Fibroblast of the aortic adventitia (primary cell): Measurements from ENCODE around the gene CWF19L2. TPM values are rescaled to one million over a fixed set of nuclear protein-coding genes. Genes with fewer than 3 reads are reported as not detected.

Source experiments
- DNase-seq: peaks from one replicate; pipeline ENCODE4 v3.0.0-alpha.2; 2010; ENCODE audit warnings: low read depth
- H3K4me3 ChIP-seq: 2 replicates; pipeline ENCODE4 v1.5.1; 2011; ENCODE audit warnings: low read depth, mild to moderate bottlenecking, control low read depth, low read length, moderate library complexity
- CTCF ChIP-seq: IDR thresholded peaks from 2 replicates; pipeline ENCODE4 v1.5.1; 2011; ENCODE audit warnings: mild to moderate bottlenecking, low read length, control low read depth, inconsistent platforms; ENCODE audit not compliant: insufficient read depth
- total RNA-seq: library from RNA; depleted of rRNA; stranded (reverse); fragments of >200 nt; gene quantifications from 2 replicates; pipeline ENCODE4 v1.2.3, GENCODE V29; 2012; ENCODE audit warnings: low replicate concordance

CWF19L2 gene
- total RNA-seq, 1 donor: 15.1 TPM

- no peak overlapping the region for H3K4me3 ChIP-seq
- no peak for DNase-seq
- no peak for TF ChIP-seq CTCF
These were observed 85.2 kb downstream of the CWF19L2 start for GRCh38 chr11:107372439-107372838.

GRCh38 chr11:107370390-107370789 is 87.2 kb downstream of the CWF19L2 start:
- no peak for TF ChIP-seq CTCF
- peak; percentile 48 for DNase-seq
- H3K4me3 ChIP-seq: no peak overlapping the region

- no peak for DNase-seq
- no peak for TF ChIP-seq CTCF
These were observed 97.9 kb downstream of the CWF19L2 start for GRCh38 chr11:107359701-107360100.

GRCh38 chr11:107357877-107358276 is 99.7 kb downstream of the CWF19L2 start:
- no peak for DNase-seq
- no peak overlapping the region for H3K4me3 ChIP-seq
- TF ChIP-seq CTCF: no peak

More at GRCh38 chr11:107359701-107360100, 97.9 kb downstream of the CWF19L2 start:
- H3K4me3 ChIP-seq: no peak overlapping the region

- no peak for TF ChIP-seq CTCF
- no peak for DNase-seq
- no peak overlapping the region for H3K4me3 ChIP-seq
These were observed 102.8 kb downstream of the CWF19L2 start for GRCh38 chr11:107354780-107355179.

GRCh38 chr11:107337917-107338316 is 119.7 kb downstream of the CWF19L2 start:
- no peak for TF ChIP-seq CTCF
- DNase-seq: no peak
- H3K4me3 ChIP-seq: no peak overlapping the region

- DNase-seq: no peak
- no peak for TF ChIP-seq CTCF
- H3K4me3 ChIP-seq: no peak overlapping the region
These were observed 125.9 kb downstream of the CWF19L2 start for GRCh38 chr11:107331728-107332127.
